Ovary (tissue), 9 donors: Measurements from ENCODE around the gene CTNNA1. TPM values are rescaled to one million over a fixed set of nuclear protein-coding genes. Genes with fewer than 3 reads are reported as not detected.
"Not testable (repeated sequence)": the region's sequence is repeated elsewhere in the genome, so short reads cannot be mapped to it uniquely, and the experiment has no call there.

ENCODE experiments used
- DNase-seq, 5 donors: peaks; one replicate each; pipeline ENCODE4 v3.0.0-alpha.2; 2019 to 2020
- H3K27ac ChIP-seq, 2 donors: fragments of 200-600 bp; one replicate each; pipeline versions ENCODE4 v1.5.1 to v1.8.0; 2019 to 2022
- H3K27me3 ChIP-seq: fragments of 200-600 bp; one replicate; pipeline ENCODE4 v1.8.0; 2022
- H3K36me3 ChIP-seq: fragments of 200-600 bp; sonication (generic); one replicate; pipeline ENCODE4 v1.5.1; 2019
- H3K4me1 ChIP-seq: one replicate; pipeline ENCODE4 v1.8.1; 2013; ENCODE audit warnings: mild to moderate bottlenecking, moderate library complexity; ENCODE audit not compliant: insufficient read depth
- H3K4me3 ChIP-seq: fragments of 200-600 bp; sonication (generic); one replicate; pipeline ENCODE4 v1.5.1; 2017
- H3K9me3 ChIP-seq, 2 donors: fragments of 200-600 bp in 1 of 2; sonication (generic) in 1 of 2; one replicate each; pipeline versions ENCODE4 v1.5.1 to v1.8.1; 2013 to 2019; ENCODE audit warnings: mild to moderate bottlenecking in 1 of 2, moderate library complexity in 1 of 2
- CTCF ChIP-seq, 3 donors: fragments of 450-650 bp in 2 of 3; fragments of 200-600 bp in 1 of 3; IDR thresholded peaks; one replicate each; pipeline versions ENCODE4 v1.5.1 to v1.8.0; 2016 to 2022; ENCODE audit warnings: antibody characterized with exemption in 3 of 3, mild to moderate bottlenecking in 1 of 3
- EP300 ChIP-seq: sonication (generic); formaldehyde crosslinking; IDR thresholded peaks from one replicate; pipeline ENCODE4 v1.6.1; 2017; ENCODE audit warnings: antibody characterized with exemption
- POLR2A ChIP-seq: fragments of 450-650 bp; IDR thresholded peaks from one replicate; pipeline ENCODE4 v1.6.1; 2017; ENCODE audit warnings: antibody characterized with exemption, mild to moderate bottlenecking, moderate library complexity
- WGBS, 3 donors: extraction: QIAGEN DNeasy Blood & Tissue Kit in 1 of 3; methylation state at CpG; one replicate each; pipeline versions ENCODE4 v1.1.5 to v1.1.7; 2013 to 2017; 5-methylcytosine and 5-hydroxymethylcytosine counted together
- intact Hi-C, 4 donors: fragments of 100-400 bp; cut with DNase I; formaldehyde crosslinking; loops; one replicate each; pipeline versions ENCODE4 v1.11.0 to v1.15.1; 2022 to 2023
- polyA plus RNA-seq, 2 donors: library from polyadenylated mRNA; stranded (reverse); fragments of 200-250 nt in 1 of 2; fragments of 350-450 nt in 1 of 2; fragmentation: Illumina TruSeq in 1 of 2; extraction: RNeasy Lipid Tissue Mini Kit (QIAGEN cat#74804) in 1 of 2; gene quantifications; one replicate each; pipeline ENCODE4 v1.2.3, GENCODE V29; 2013 to 2014
- total RNA-seq, 7 donors: library from RNA; depleted of rRNA in 2 of 7; stranded (reverse); fragments of >200 nt in 2 of 7; fragmentation: NEBNext Ultra II Directional in 3 of 7; extraction: Animal tissue kit (Norgen Biotek cat#: 25700) in 3 of 7; gene quantifications; one replicate each; pipeline versions ENCODE4 v1.1.0 to v1.2.4, GENCODE V29; 2016 to 2023
- donor health status: DM: no; HTN: no; CAD: no; lungs with moderate emphysema.
- donor health status: DM: no; HTN: no; CAD: no.
- donor health status: Bipolar disorder and iron deficiency.
- donor health status: DM: yes; HTN: yes; CAD: no.
- donor health status: DM: no; HTN: no; CAD: no.
- donor health status: DM: yes; HTN: yes; CAD: no.

The CTNNA1 gene
- total and polyA plus RNA-seq, 9 donors: 125 to 306 (median 230) TPM

- Histone ChIP-seq H3K4me3 (no peak overlapping the region), H3K4me1 (no peaks in the 10 kb centered on the region), H3K27me3 (no peaks in the 10 kb centered on the region), H3K27ac (no peak overlapping the region), H3K36me3 (no peaks in the 10 kb centered on the region), H3K9me3 (no peaks in the 10 kb centered on the region)
- no peak for TF ChIP-seq POLR2A
- TF ChIP-seq EP300: no peak
- TF ChIP-seq CTCF (IDR thresholded peaks at IDR 0.05): no peak
- intact Hi-C loops: no loop called here
- 78 to 81% (median 79%) methylated on average over 4 of the region's 4 CpGs for WGBS, 3 donors
- no peak for DNase-seq
Observed at GRCh38 chr5:138912093-138912492, 158.9 kb downstream of the CTNNA1 start.

- intact Hi-C loops: no loop called here
- no peaks in the 10 kb centered on the region for H3K4me1 ChIP-seq
- no peaks in the 10 kb centered on the region for H3K36me3 ChIP-seq
- H3K9me3 ChIP-seq: no peaks in the 10 kb centered on the region
- 89 to 97% (median 94%) methylated on average over 3 of the region's 3 CpGs for WGBS, 3 donors
- DNase-seq: no peak
- no peak overlapping the region for H3K27ac ChIP-seq
- no peak for TF ChIP-seq CTCF (IDR thresholded peaks at IDR 0.05)
- no peak for TF ChIP-seq EP300
- TF ChIP-seq POLR2A: no peak
- no peaks in the 10 kb centered on the region for H3K27me3 ChIP-seq
- H3K4me3 ChIP-seq: no peak overlapping the region
Observed at GRCh38 chr5:138913773-138914172, 160.5 kb downstream of the CTNNA1 start.

- no peaks in the 10 kb centered on the region for H3K4me1 ChIP-seq
- H3K27me3 ChIP-seq: no peaks in the 10 kb centered on the region
- no peaks in the 10 kb centered on the region for H3K9me3 ChIP-seq
- DNase-seq: no peak
- H3K27ac ChIP-seq: no peak overlapping the region
- no peaks in the 10 kb centered on the region for H3K36me3 ChIP-seq
- intact Hi-C loops: no loop called here
- H3K4me3 ChIP-seq: no peak overlapping the region
- WGBS, 3 donors: 90 to 95% (median 94%) methylated on average over 3 of the region's 3 CpGs
- TF ChIP-seq EP300 (no peak), POLR2A (no peak), CTCF (IDR thresholded peaks at IDR 0.05) (no peak)
Observed at GRCh38 chr5:138914338-138914737, 161.1 kb downstream of the CTNNA1 start.

GRCh38 chr5:138918686-138919085, 165.5 kb downstream of the CTNNA1 start:
- Histone ChIP-seq H3K4me3 (no peak overlapping the region), H3K27ac (no peak overlapping the region), H3K27me3 (no peaks in the 10 kb centered on the region), H3K9me3 (no peaks in the 10 kb centered on the region), H3K4me1 (no peaks in the 10 kb centered on the region), H3K36me3 (no peaks in the 10 kb centered on the region)
- 82 to 84% (median 82%) methylated on average over 4 of the region's 4 CpGs for WGBS, 3 donors
- no peak for DNase-seq
- TF ChIP-seq POLR2A (no peak), EP300 (no peak), CTCF (IDR thresholded peaks at IDR 0.05) (no peak)
- intact Hi-C loops: no loop called here

- Histone ChIP-seq H3K9me3 (no peaks in the 10 kb centered on the region), H3K27ac (no peak overlapping the region), H3K27me3 (no peaks in the 10 kb centered on the region), H3K36me3 (no peaks in the 10 kb centered on the region), H3K4me1 (no peaks in the 10 kb centered on the region), H3K4me3 (no peak overlapping the region)
- intact Hi-C loops: no loop called here
- no peak for TF ChIP-seq EP300
- no peak for TF ChIP-seq POLR2A
- TF ChIP-seq CTCF (IDR thresholded peaks at IDR 0.05): no peak
- 91 to 94% (median 93%) methylated on average over 8 of the region's 8 CpGs for WGBS, 3 donors
- no peak for DNase-seq
Observed at GRCh38 chr5:138920181-138920580, 167.0 kb downstream of the CTNNA1 start.

- H3K4me3 ChIP-seq, H3K9me3 ChIP-seq, intact Hi-C loops, DNase-seq, H3K27ac ChIP-seq, H3K27me3 ChIP-seq, H3K4me1 ChIP-seq, H3K36me3 ChIP-seq: not testable (repeated sequence)
- 84 to 96% (median 89%) methylated on average over 2 of the region's 2 CpGs for WGBS, 3 donors
Observed at GRCh38 chr5:138921362-138921761, 168.1 kb downstream of the CTNNA1 start.
